ENCODE data around the gene MFGE8.
"Not testable (repeated sequence)": the region's sequence is repeated elsewhere in the genome, so short reads cannot be mapped to it uniquely, and the experiment has no call there.

Gene MFGE8, protein sequence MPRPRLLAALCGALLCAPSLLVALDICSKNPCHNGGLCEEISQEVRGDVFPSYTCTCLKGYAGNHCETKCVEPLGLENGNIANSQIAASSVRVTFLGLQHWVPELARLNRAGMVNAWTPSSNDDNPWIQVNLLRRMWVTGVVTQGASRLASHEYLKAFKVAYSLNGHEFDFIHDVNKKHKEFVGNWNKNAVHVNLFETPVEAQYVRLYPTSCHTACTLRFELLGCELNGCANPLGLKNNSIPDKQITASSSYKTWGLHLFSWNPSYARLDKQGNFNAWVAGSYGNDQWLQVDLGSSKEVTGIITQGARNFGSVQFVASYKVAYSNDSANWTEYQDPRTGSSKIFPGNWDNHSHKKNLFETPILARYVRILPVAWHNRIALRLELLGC

DNA sequence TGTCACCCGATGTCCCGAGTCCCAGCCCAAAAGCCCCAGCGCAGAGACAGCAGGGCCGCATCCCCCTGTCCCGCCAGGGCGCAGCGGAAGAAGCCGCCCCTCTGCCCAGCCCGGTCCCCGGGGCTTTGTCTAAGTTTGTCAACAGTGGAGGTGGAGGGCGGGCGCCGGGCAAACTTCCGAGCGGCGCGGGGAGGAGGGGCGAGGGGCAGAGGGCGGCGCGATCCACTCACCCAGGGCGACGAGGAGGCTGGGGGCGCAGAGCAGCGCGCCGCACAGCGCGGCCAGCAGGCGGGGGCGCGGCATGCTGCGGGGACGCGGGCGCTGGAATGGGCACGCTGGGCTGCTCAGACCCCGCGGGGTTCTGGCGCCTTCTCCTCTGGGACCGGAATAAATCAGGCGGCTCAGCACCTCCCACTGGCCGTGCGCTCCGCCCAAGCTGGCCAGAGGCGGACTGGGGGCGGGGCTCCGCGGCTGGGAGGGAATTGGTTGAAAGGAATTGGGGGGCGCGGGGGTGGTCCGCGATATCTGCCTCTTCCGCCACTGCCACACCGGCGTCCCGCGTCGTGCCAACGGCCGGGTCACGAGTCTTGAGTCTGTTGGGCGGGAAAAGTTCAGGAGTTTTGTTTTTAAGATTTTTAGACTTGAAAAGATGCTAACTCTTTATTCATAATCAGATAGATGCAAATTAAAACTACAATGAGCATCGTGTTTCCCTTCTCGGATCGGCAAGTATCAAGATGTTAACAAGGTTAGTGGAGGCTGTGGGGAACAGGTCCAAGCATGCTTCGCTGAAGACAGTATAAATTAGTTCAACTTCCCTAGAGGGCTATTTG lies at the start of gene MFGE8:
TSS of gene MFGE8 (minus strand) at position 363 of the 833 bp plus-strand sequence. CDS start at position 303, 60 bp downstream.
- DNase-seq (ENCODE audit: low spot score): peak; percentile 26
- no peak for FAIRE-seq

DNA sequence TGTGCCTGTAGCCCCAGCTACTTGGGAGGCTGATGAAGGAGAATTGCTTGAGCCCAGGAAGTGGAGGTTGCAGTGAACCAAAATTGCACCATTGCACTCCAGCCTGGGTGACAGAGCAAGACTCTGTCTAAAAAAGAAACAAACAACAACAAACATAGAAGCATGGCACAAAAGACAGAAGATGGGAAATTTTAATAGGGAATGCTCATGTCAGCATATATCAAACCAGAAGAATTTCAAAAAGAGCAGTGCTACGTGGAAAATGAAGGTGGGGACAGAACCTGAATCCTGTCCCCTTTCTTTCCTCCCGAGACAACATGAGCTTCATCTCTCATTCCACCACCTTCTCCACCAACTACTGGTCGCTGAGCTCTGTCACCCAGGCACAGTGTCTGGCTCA lies 46.3 kb upstream of the MFGE8 start:
- no peak for FAIRE-seq

DNA sequence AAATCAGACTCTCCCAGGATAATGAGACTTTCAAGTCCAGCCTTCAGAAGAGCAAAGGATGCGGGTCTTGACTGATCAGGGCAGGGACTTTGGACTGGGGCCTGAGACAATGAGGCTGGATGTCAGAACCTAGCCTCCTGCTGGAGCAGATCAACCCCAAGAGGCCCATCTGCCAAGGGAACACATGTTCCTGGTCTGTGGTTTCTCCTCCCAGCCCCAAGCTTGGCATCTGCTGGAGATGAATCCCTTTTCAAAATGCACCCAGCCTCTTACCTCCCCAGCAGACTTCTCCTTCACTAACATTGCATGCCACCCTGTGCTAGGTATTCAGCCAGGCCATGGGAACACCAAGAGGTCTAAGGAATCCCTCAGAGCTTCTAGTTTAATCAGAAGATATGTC lies 43.7 kb upstream of the MFGE8 start:
- FAIRE-seq (no peak), DNase-seq (ENCODE audit: low spot score) (no peak)

More for the DNA sequence above, 46.3 kb upstream of the MFGE8 start:
- DNase-seq (ENCODE audit: low spot score): no peak

GRCh38 chr15:88956263-88956662 lies 43.1 kb upstream of the MFGE8 start:
- no peak for FAIRE-seq
- no peak for DNase-seq (ENCODE audit: low spot score)

- DNase-seq (ENCODE audit: low spot score) (no peak), FAIRE-seq (no peak)
Measured at GRCh38 chr15:88954431-88955277, 41.5 kb upstream of the MFGE8 start.

GRCh38 chr15:88950600-88951160 lies 37.5 kb upstream of the MFGE8 start:
- FAIRE-seq (no peak), DNase-seq (ENCODE audit: low spot score) (no peak)

- FAIRE-seq: no peak
- no peak for DNase-seq (ENCODE audit: low spot score)
Measured at GRCh38 chr15:88949734-88950400, 36.7 kb upstream of the MFGE8 start.

DNA sequence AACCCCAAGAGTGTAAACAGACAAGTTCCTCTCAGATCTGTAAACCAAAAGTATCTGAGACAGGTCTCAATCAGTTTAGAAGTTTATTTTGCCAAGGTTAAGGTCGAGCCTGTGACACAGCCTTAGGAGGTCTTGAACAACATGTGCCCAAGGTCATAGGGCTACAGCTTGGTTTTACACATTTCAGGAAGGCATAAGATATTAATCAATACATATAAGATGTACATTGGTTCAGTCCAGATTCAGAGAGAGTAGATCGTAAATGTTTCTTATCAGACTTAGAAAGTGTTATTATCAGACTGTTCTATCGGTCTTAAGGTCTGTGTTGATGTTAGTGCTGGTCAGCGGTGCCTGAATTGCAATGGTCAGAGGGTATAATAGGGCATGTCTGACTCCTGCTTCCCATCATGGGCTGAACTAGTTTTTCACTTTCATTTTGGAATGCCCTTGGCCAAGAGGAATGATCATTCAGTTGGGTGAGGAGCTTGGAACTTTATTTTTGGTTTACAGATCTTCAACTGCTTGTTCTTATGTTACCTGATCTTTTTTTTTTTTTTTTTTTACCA lies 27.0 kb upstream of the MFGE8 start:
- FAIRE-seq (no peak), DNase-seq (ENCODE audit: low spot score) (no peak)

DNA sequence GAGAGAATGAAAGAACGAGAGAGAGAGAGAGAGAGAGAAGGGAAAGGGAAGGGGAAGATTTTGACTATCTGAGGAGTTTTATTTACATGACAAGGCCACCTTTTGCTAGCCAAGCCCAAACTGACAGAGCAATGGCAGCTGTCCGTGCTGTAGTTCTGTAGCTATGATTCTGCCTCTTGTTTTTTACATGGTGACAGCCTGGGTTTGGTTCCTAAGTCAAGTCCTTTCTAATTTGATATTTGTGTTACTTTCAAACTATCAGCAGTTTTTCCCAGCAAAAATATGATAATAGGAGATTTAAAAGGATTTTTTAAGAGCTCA lies 26.3 kb upstream of the MFGE8 start:
- DNase-seq (ENCODE audit: low spot score) (no peak), FAIRE-seq (no peak)

DNA sequence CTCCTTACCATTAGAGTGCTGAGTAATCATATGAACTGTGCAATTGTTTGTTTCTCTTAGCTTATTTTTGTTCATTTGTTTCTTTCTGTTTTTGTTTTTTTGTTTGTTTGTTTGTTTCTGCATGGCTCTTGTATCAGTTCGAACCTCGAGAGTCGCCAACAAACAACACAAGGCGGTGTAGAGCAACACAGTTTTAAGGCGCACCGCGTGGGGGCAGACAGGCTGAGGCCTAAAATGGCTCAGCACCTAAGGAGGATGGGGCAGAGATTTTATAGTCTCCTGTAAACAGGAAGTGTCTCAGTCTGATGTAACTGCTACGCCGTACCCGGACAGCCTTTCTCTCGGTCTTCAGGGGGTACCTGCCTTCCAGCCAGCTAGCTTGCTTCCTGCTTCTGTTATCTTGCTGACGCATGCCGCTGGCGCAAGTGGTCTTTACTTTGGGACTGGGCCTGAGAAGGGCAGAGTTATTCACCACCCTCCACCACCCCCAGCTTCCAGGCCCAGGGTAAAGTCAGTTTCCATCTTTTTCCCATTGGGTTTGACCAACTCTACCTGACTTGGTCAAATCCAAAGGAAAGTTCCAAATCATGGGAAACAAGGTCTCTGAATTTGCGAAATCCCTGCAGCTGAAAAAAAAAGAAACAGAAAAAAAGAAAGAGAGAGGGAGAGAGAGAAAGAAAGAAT lies 25.8 kb upstream of the MFGE8 start:
- no peak for FAIRE-seq

GRCh38 chr15:88934449-88934848 lies 21.3 kb upstream of the MFGE8 start:
- FAIRE-seq; DNase-seq (ENCODE audit: low spot score): not testable (repeated sequence)

More for the DNA sequence above, 25.8 kb upstream of the MFGE8 start:
- DNase-seq (ENCODE audit: low spot score): no peak

DNA sequence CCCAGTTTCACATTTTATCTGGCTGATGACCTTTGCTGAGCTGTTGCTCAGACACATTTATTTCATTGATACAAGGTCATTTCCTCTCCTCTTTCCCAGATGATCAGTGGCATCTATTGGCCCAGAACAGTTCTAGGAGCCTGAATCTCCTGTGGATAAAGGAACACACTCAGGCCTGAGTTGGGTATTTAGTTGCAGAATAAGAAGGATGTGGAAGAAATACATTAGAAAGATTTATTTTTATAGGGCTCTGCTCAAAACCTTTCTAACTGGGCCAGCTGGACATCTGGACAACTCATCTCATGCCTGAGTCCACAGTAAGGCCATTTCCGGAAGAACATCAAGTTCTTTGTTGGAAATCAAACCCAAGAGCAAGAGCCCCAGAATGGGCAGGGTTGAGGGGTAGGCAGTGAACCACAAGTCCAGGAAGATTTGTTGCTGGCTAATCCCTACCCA lies 19.7 kb upstream of the MFGE8 start:
- DNase-seq (ENCODE audit: low spot score) (no peak), FAIRE-seq (no peak)

GRCh38 chr15:88932271-88932874 lies 19.2 kb upstream of the MFGE8 start:
- FAIRE-seq: no peak
- DNase-seq (ENCODE audit: low spot score): no peak

DNA sequence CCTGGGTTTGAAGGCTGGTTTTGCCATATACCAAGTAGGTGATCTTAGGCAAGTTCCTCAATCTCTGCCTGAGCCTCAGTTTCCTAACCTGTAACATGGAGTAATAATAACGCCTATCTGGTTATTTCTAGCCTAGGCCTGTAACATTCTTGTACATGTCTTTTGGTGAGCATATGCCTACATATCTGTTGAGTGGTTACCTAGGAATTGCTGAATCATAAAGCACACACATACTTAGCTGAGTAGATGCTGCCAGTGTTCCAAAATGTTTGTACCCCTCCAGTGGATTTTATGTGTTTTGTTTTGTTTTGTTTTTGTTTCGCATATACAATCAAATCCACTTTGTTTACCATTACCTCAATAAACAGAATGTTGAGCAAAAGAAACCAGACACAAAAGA lies 17.4 kb upstream of the MFGE8 start:
- FAIRE-seq (no peak), DNase-seq (ENCODE audit: low spot score) (no peak)

- not testable (repeated sequence) for DNase-seq (ENCODE audit: low spot score); FAIRE-seq
Measured at GRCh38 chr15:88929358-88930098, 16.3 kb upstream of the MFGE8 start.

- FAIRE-seq; DNase-seq (ENCODE audit: low spot score): not testable (repeated sequence)
Measured at GRCh38 chr15:88928192-88928591, 15.0 kb upstream of the MFGE8 start.

- DNase-seq (ENCODE audit: low spot score); FAIRE-seq: not testable (repeated sequence)
Measured at GRCh38 chr15:88925648-88926047, 12.5 kb upstream of the MFGE8 start.

DNA sequence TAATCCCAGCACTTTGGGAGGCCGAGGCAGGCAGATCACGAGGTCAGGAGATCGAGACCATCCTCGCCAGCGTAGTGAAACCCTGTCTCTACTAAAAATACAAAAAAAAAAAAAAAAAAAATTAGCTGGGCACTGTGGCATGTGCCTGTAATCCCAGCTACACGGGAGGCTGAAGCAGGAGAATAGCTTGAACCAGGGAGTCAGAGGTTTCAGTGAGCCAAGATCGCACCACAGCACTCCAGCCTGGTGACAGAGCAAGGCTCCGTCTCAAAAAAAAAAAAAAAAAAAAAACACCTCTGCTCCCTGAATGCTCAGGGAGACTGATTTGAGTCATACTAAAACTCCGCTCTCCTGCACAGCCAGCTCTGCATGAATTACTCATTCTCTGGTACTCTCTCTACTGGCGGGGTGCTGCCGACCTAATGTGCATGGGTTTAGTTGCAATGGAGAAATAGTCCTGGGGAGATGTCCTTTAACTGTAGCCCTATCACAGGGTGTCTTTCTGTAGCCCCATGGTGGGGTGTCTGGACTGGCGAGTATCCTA lies 7.8 kb upstream of the MFGE8 start:
- FAIRE-seq: peak; percentile 88
- DNase-seq (ENCODE audit: low spot score): peak; percentile 83

All from RCC 7860 (cell line).